DOHH2 (cell line): ENCODE measurements around the gene TSPAN12.

ENCODE experiments used
- H3F3A ChIP-seq: fragments of 200-600 bp; sonication (generic), shearing (Covaris generic); 2 replicates; pipeline ENCODE4 v1.6.0; 2016; ENCODE audit warnings: antibody characterized with exemption, mild to moderate bottlenecking; ENCODE audit not compliant: control insufficient read depth, insufficient read depth
- H3K27ac ChIP-seq: fragments of 200-600 bp; sonication (generic); 2 replicates; pipeline ENCODE4 v1.5.1; 2014; ENCODE audit warnings: low read depth, mild to moderate bottlenecking, low read length, moderate library complexity
- H3K27me3 ChIP-seq: fragments of 200-600 bp; sonication (generic); 2 replicates; pipeline ENCODE4 v1.6.1; 2014; ENCODE audit warnings: mild to moderate bottlenecking, low read length, mixed read lengths; ENCODE audit not compliant: control insufficient read depth
- H3K36me3 ChIP-seq: fragments of 200-600 bp; sonication (generic); 2 replicates; pipeline ENCODE4 v1.6.1; 2014; ENCODE audit warnings: mild to moderate bottlenecking, low read length, moderate library complexity, mixed read lengths; ENCODE audit not compliant: control insufficient read depth
- H3K4me1 ChIP-seq: fragments of 200-600 bp; sonication (generic); 2 replicates; pipeline ENCODE4 v1.6.1; 2014; ENCODE audit warnings: mild to moderate bottlenecking, low read length, mixed read lengths; ENCODE audit not compliant: control insufficient read depth
- H3K4me2 ChIP-seq: fragments of 200-600 bp; sonication (generic); 2 replicates; pipeline ENCODE4 v1.6.0; 2014; ENCODE audit warnings: mild to moderate bottlenecking, low read length, moderate library complexity
- H3K4me3 ChIP-seq: fragments of 200-600 bp; sonication (generic); 2 replicates; pipeline ENCODE4 v1.5.1; 2014; ENCODE audit warnings: mild to moderate bottlenecking, low read length, mixed read lengths
- H3K79me2 ChIP-seq: fragments of 200-600 bp; sonication (generic); 2 replicates; pipeline ENCODE4 v1.6.1; 2014; ENCODE audit warnings: mild to moderate bottlenecking, low read length, mixed read lengths; ENCODE audit not compliant: control insufficient read depth
- H3K9me2 ChIP-seq: fragments of 200-600 bp; sonication (generic); replicated peaks from 2 replicates; pipeline ENCODE4 v1.6.1; 2014; ENCODE audit warnings: mild to moderate bottlenecking, low read length, mixed read lengths; ENCODE audit not compliant: control insufficient read depth
- H3K9me3 ChIP-seq: fragments of 200-600 bp; sonication (generic); 2 replicates; pipeline ENCODE4 v1.6.1; 2014; ENCODE audit warnings: antibody characterized with exemption, low read length, mixed read lengths; ENCODE audit not compliant: control insufficient read depth, insufficient read depth
- H4K20me1 ChIP-seq: fragments of 200-600 bp; sonication (generic); 2 replicates; pipeline ENCODE4 v1.6.0; 2014; ENCODE audit warnings: low read depth, mild to moderate bottlenecking, antibody characterized with exemption, low read length, moderate library complexity; ENCODE audit not compliant: control insufficient read depth, insufficient read depth
- EZH2phosphoT487 ChIP-seq: fragments of 200-600 bp; sonication (generic); IDR thresholded peaks from 2 replicates; pipeline ENCODE4 v1.6.1; 2017; ENCODE audit warnings: borderline replicate concordance, mild to moderate bottlenecking, antibody characterized with exemption, low read length, moderate library complexity, mixed read lengths
- TF ChIP-seq, protein P1 (sequence below): fragments of 200-600 bp; sonication (generic); IDR thresholded peaks from one replicate; pipeline ENCODE4 v1.5.1; 2014; ENCODE audit warnings: antibody characterized with exemption, mild to moderate bottlenecking, low read depth, low read length; ENCODE audit not compliant: poor library complexity, severe bottlenecking

TSPAN12 gene

DNA sequence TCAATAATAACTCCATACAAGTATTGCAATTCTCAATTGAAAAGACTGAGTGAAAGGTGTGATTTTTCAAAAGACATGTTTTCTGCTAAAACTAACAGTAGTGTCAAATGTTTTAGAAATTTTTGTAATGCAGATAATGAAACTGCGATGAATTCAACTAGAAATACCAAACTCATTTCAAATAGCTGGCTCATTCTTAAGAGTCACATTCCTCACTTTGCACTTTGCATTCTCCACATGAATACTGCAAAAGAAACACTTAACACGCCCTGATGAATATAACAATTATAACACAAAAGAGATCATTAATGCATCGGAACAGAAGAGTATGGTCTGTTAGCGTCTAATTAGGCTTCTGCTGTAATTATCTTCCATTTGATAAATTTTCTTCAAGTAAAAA, 15.5 kb upstream of the TSPAN12 start:
- Histone ChIP-seq H3K79me2 (no peaks in the 10 kb centered on the region), H4K20me1 (no peaks in the 10 kb centered on the region), H3K9me2 (no peaks in the 10 kb centered on the region), H3K27ac (no peak overlapping the region), H3K27me3 (0 out of 2 replicates have a peak, but pooled peaks cover 2% of the 10 kb centered on the region), H3K4me2 (no peak overlapping the region), H3K36me3 (no peaks in the 10 kb centered on the region), H3K4me3 (no peak overlapping the region), H3K9me3 (no peaks in the 10 kb centered on the region), H3F3A (no peaks in the 10 kb centered on the region), H3K4me1 (no peaks in the 10 kb centered on the region)
- TF ChIP-seq, protein P1, sequence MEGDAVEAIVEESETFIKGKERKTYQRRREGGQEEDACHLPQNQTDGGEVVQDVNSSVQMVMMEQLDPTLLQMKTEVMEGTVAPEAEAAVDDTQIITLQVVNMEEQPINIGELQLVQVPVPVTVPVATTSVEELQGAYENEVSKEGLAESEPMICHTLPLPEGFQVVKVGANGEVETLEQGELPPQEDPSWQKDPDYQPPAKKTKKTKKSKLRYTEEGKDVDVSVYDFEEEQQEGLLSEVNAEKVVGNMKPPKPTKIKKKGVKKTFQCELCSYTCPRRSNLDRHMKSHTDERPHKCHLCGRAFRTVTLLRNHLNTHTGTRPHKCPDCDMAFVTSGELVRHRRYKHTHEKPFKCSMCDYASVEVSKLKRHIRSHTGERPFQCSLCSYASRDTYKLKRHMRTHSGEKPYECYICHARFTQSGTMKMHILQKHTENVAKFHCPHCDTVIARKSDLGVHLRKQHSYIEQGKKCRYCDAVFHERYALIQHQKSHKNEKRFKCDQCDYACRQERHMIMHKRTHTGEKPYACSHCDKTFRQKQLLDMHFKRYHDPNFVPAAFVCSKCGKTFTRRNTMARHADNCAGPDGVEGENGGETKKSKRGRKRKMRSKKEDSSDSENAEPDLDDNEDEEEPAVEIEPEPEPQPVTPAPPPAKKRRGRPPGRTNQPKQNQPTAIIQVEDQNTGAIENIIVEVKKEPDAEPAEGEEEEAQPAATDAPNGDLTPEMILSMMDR = no peak
- TF ChIP-seq EZH2phosphoT487 = no peak

DNA sequence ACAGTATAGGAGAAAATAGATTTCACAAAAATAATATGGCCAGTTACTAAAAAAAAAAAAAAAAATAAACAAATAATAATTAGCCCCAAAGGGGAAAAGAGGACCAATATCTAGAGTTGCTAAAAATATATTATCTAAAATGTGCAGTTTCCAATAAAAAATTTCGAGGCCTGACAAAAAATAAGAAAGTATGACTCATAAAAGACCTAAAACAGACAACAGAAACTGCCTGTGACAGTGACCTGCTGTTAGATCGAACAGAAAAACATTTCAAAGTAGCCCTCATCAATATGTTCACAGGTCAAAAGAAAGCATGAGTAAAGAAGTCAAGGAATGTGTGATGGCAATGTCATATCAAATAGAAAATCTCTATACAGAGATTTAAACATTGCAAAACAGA, 11.8 kb upstream of the TSPAN12 start:
- no peak for TF ChIP-seq EZH2phosphoT487
- TF ChIP-seq, protein P1 = no peak
- 0 out of 2 replicates have a peak, but pooled peaks cover 2% of the 10 kb centered on the region for H3K27me3 ChIP-seq
- H3F3A ChIP-seq = no peaks in the 10 kb centered on the region
- no peak overlapping the region for H3K27ac ChIP-seq
- H3K36me3 ChIP-seq = no peaks in the 10 kb centered on the region
- no peaks in the 10 kb centered on the region for H3K9me3 ChIP-seq
- H4K20me1 ChIP-seq = no peaks in the 10 kb centered on the region
- H3K9me2 ChIP-seq = no peaks in the 10 kb centered on the region
- no peak overlapping the region for H3K4me2 ChIP-seq
- no peak overlapping the region for H3K4me3 ChIP-seq
- no peaks in the 10 kb centered on the region for H3K4me1 ChIP-seq
- no peaks in the 10 kb centered on the region for H3K79me2 ChIP-seq

DNA sequence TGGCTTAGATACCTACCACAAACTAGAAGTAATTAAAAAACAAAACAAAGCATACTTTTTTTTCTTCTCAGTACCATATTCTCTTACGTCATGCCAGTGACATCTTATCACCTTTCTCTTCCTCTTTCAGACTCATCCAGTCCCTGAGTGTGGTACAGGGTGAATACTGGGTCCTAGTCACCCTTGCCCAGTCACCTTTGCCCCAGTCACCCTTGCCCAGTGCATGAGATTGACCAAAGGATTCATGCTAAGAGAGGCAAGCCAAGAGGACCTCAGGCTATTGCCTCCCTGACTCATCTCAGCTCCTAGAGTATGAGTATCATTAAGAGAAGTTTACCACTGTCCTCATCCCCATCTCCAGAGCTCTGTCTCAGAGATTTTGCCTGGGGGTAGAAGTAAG, 10.0 kb upstream of the TSPAN12 start:
- Histone ChIP-seq H3K36me3 (no peaks in the 10 kb centered on the region), H3K9me3 (no peaks in the 10 kb centered on the region), H3K27ac (no peak overlapping the region), H3K79me2 (no peaks in the 10 kb centered on the region), H4K20me1 (no peaks in the 10 kb centered on the region), H3K4me1 (no peaks in the 10 kb centered on the region), H3K9me2 (no peaks in the 10 kb centered on the region), H3K27me3 (0 out of 2 replicates have a peak, but pooled peaks cover 4% of the 10 kb centered on the region), H3K4me3 (no peak overlapping the region), H3F3A (no peaks in the 10 kb centered on the region), H3K4me2 (no peak overlapping the region)
- no peak for TF ChIP-seq EZH2phosphoT487
- TF ChIP-seq, protein P1 = no peak
